ENCODE measurements around the gene NREP.
A peak's percentile ranks its signal among the peaks of the same experiment; 100 is the strongest.

NREP gene

DNA sequence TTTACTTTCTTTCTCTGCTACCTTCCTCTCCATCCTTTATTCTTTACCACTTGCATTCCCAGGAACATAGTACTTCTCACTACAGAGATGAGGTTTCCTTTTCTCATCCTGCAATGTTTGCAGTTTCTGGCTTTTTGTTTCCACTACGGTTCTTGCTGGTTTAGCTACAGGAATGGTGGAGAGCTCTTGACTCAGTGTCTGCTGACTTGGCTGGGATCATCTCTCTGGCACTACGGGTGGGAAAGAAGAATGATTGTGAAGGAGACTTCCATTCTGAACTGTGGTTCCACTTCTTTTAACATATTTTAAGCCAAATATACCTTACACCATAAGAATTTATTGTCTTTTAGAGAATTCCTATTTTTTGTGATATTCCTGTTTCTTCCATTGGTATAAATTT, 65.1 kb downstream of the NREP start:
- DNase-seq, result no peak

DNA sequence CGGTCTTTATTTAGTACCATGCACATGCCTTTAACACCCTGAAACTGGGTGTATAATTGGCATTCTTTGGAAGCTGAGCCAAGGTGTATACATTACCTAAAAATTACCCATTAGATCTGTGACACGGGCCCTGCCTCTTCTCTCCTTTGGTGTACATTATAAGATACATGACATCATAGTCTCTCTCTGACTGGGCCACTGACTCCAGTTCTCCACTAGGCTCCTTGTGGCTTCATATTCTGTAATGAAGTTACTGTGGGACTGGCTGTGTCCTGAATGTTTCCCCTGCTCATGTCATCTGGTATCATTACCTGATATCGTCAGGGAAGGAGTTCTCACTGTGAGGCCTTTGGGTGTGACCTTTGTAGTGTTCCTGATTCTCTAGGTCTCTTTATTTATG, 65.5 kb downstream of the NREP start:
- no peak for DNase-seq

DNA sequence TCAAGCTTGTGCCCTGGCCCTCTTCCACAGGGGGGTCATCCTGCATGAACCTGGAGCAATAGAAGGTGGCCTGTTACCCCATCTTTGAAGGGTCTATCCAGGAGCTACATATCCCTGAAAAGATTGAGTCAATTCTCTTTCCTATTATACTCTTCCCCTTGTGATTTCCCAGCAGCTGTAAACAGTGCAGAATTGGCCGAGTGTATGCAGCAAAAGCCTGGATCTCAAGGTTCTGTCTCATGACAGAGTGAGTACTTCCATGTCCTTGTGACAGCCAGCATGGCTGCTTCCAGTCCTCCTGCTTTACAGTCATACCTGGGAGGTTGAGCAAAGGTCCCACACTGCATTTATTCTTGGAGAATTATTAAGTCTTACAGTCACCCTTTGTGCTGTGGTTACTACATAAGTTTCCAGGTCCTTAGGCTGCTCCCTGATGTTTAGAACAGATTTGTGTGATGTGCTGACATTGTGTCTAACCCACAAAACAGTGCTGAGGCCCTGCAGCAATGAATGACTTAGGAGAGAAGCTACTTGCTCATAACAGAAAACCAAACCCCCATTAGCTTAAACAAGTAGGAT, 67.5 kb downstream of the NREP start:
- no peak for DNase-seq

DNA sequence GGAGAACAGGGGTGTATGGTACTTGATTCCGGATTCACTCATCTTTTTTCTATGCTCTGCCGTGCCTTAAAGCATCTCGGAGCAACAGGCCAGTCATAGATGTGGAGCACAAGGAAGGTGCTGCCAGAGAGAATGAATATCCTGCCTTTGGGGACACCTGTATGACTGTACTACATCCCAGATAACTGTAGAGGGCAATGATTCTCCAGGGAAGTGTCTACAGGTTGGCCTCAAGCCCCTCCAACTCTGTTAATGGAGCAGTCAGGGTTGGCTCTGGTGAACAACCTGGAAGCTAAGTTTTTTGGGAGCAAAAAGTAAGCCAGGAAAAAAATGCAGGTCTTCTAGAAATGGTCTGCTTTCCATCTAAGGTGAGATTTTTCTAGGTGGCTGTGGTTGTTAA, 71.0 kb downstream of the NREP start:
- peak; percentile 15 to 33 for DNase-seq

DNA sequence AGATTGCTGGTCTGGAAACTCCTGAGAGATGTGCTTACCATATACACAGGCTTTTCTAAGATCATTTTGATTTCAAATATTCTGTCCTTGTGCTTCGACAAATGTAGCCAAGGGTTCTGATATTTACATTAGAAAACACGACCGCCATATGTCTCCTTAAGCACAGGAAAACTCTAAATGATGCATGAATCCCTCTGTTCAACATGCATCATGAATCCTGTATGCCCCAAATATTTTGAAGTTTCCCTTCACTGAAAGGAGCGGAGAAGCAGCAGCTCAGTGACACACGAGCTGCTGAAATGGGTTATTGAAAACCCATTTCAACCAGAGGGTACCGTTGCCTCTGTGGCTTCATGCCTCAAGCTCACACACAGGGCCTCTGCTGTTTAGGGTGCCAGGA, 74.4 kb downstream of the NREP start:
- no peak for DNase-seq

DNA sequence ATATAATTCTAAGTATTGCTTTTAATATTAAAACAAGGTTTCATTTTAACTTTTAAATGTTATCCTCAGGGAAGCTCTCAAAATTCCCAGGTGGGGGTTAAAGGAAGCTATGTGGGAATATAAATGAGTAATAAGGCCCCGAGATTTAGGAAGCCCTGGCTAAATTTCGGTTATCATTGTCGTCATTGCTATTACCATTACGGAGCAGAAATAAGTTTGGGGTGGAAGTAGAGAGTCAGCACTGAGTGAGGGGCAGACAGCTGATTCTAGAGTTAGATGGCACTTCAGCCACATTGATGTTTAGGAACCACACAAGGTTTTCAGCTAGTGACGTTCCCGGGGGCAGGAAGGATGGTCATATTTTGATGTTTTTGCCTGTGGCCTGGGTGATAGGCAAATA, 74.9 kb downstream of the NREP start:
- DNase-seq, result no peak

DNA sequence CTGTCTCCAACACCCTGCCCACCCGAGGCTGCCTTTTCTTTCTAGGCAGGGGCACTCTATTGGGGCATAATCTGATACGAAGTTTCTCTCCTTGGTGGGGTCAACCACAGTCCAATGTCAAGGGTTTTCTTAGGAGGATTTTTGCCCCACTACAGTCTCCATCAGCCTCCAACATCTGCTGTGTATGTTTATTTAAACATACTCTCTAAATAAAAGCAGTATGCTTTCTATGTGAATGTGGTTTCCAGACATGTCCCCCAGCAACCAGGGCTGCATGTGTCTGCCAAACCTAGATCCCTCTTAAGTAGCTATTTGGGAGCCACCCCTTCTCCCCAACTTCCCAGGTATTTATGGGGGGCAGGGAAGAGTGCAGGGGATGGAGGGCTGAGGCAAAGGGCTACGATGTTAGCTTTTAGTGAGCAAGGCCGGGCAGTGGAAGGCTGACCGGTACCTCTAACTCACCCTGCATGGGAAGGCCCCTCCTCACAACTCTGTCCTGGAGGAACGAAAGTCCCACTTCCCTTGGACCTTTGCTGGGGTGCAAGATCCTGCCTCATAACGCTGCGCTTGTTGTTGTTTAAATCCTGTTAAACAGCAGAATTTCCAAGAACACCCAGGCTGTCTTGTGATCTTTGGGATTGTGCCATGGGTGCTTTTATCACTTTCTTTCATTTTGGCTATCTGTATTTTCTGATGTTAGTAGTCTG, 75.4 kb downstream of the NREP start:
- no peak for DNase-seq

DNA sequence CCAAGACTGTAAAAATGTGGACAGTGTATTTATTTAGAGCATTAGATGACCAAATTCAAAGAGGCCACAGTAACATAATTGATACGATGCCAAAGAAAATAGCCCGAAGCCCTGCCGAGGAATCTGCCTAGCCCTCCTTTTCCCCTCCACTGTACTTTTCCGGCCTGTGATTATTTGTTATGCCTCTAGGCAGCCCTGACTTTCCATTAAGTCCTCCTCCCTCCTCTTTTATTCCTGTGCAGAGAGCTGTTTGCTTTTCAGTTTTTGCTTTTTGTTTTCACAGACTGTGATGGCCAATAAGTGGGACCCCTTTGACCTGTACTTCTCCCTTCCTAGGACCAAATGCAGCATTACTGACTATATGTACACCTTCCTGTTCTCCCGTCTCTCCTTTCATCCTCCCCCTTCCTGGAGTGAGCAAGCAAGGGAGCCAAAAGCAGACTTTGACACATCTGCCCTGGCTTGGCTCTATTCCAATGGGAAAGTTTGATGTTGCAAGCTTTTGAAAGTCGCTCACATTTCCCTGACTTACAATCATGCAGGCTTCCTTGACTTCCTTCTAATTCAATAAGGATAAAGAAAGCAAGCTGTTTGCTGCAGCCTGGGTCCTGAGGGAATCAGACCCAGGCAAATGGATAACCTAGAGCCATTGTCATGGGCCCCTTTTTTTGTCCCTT, 76.1 kb downstream of the NREP start:
- DNase-seq, result peak; percentile 37 to 72

DNA sequence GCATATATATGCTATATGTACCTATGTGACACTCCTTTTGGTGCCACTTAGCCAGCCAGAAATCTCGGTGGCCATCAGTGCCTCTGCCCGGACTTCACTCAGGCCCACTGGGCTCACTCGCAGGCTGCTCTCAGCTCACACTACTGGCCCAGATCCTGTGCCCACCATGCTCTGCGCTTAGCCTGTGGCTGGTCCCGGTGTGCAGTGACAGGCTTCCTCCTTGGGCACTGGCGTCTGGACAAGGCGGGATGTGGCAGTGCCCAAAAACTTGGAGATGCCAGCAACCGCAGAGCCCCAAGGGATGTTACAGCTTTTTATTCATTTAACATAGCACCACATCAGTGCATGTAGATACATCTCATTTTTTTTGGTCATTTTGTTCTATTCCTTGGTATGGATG, 77.4 kb downstream of the NREP start:
- no peak for DNase-seq

Measured in SHP77 (cell line).